Measurements from ENCODE around the gene TTLL11. TPM values are rescaled to one million over a fixed set of nuclear protein-coding genes. Genes with fewer than 3 reads are reported as not detected.

Gene TTLL11
- total RNA-seq, 4 donors from 2014 or later, result 9.1 to 47.4 (median 11.3) TPM

DNA sequence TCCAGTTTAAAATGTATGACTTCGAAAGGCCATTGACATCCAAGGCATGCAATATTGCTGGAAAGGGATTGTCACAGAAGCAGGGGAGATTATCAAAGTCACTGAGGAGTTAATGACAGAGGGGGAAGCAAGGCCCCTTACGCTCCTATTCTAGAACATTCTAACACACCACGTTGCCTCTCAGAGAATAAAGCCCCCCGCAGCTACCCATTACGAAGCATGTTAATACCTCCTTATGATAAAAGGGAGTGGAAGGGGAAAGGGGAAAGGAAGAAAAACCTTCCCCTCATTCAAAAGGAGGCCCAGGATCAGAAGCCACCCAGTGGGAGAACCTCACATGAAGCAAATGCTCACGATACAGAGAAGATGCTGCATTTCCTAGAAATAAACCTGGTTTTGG lies 228.0 kb downstream of the TTLL11 start:
- no peak for TF ChIP-seq EP300 (IDR thresholded peaks at IDR 0.05; ENCODE audit: low read depth)
- TF ChIP-seq POLR2AphosphoS5 (IDR thresholded peaks at IDR 0.05), result no peak
- no peak for TF ChIP-seq POLR2A (IDR thresholded peaks at IDR 0.05)
- TF ChIP-seq, protein P1, sequence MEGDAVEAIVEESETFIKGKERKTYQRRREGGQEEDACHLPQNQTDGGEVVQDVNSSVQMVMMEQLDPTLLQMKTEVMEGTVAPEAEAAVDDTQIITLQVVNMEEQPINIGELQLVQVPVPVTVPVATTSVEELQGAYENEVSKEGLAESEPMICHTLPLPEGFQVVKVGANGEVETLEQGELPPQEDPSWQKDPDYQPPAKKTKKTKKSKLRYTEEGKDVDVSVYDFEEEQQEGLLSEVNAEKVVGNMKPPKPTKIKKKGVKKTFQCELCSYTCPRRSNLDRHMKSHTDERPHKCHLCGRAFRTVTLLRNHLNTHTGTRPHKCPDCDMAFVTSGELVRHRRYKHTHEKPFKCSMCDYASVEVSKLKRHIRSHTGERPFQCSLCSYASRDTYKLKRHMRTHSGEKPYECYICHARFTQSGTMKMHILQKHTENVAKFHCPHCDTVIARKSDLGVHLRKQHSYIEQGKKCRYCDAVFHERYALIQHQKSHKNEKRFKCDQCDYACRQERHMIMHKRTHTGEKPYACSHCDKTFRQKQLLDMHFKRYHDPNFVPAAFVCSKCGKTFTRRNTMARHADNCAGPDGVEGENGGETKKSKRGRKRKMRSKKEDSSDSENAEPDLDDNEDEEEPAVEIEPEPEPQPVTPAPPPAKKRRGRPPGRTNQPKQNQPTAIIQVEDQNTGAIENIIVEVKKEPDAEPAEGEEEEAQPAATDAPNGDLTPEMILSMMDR (IDR thresholded peaks at IDR 0.05), result no peak

GRCh38 chr9:121863955-121864354 lies 229.2 kb downstream of the TTLL11 start:
- Histone ChIP-seq H3K4me3 (no peak overlapping the region), H3K36me3 (no peaks in the 10 kb centered on the region), H3K27ac (no peak overlapping the region), H3K27me3 (no peaks in the 10 kb centered on the region), H3K9me3 (no peaks in the 10 kb centered on the region), H3K4me1 (no peaks in the 10 kb centered on the region)
- TF ChIP-seq, protein P1 (IDR thresholded peaks at IDR 0.05), result no peak
- no peak for TF ChIP-seq EP300 (IDR thresholded peaks at IDR 0.05; ENCODE audit: low read depth)
- TF ChIP-seq POLR2AphosphoS5 (IDR thresholded peaks at IDR 0.05), result no peak
- TF ChIP-seq POLR2A (IDR thresholded peaks at IDR 0.05), result no peak
- no peak for DNase-seq
- in situ Hi-C loops (cut with MboI; ENCODE audit: low pct_ligation_motif_present in 1 of 4, low pct_unique_long_range_greater_than_20kb in 1 of 4, low sequenced_read_pairs in 3 of 4), result no loop called here
- intact Hi-C loops (cut with DNase I; ENCODE audit: low total_unique reads), result no loop called here
- 75 to 100% methylated on average over 2 of the region's 2 CpGs for WGBS, 2 donors (ENCODE audit: low coverage in 1 of 2)

More for the DNA sequence above, 228.0 kb downstream of the TTLL11 start:
- no peaks in the 10 kb centered on the region for H3K36me3 ChIP-seq
- intact Hi-C loops (cut with DNase I; ENCODE audit: low total_unique reads), result no loop called here
- no peaks in the 10 kb centered on the region for H3K9me3 ChIP-seq
- 88 to 91% methylated on average over 6 of the region's 6 CpGs for WGBS, 2 donors (ENCODE audit: low coverage in 1 of 2)
- DNase-seq, result no peak
- H3K4me3 ChIP-seq, result no peak overlapping the region
- no peaks in the 10 kb centered on the region for H3K27me3 ChIP-seq
- no peak overlapping the region for H3K27ac ChIP-seq
- H3K4me1 ChIP-seq, result no peaks in the 10 kb centered on the region
- in situ Hi-C loops (cut with MboI; ENCODE audit: low pct_ligation_motif_present in 1 of 4, low pct_unique_long_range_greater_than_20kb in 1 of 4, low sequenced_read_pairs in 3 of 4), result no loop called here

DNA sequence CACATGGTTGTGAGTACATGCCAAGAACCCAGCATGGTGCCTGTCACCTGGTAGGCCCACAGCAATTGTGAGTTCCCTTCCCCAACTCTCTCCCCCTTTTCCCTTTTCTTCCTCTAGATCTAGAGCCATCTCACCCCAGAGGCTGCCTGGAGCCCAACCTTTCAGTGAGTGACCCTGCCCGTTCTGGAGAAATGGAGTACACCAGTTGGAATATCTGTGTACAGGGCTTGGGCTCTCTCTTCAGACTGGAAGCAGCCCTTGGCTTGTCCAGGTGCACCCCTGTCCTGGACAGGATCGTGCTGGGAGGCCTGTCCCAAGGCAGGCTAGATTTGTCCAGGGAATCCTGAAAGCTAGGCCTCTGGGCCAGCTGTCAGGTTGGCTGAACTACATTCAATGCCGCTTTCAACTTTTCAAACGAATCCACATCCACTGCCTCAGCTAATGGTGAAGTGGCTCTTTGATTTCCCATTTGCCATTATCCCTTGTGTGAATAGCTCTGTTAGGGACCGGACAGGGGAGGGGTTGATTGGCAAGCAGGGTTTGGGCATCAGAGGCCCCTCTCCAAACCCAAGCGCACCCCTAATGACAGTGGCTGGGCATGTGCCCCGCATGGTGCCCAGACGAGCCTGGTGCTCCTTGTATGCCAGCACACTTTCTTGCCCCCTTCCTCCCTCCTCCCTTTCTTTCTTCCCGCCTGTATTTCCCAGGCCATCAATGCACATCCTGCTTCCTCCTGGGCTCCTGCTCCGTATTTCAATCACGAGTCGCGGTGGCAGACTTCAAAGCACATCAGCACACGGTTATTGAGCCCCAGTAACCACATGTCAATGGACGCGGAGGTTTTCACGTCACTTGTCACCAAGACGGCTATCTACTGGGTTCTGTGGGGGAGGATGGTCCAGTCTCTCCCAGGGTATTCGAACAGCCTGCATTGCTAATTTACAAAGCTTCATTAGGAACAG lies 230.5 kb downstream of the TTLL11 start:
- intact Hi-C loops (cut with DNase I; ENCODE audit: low total_unique reads), result no loop called here

More for the DNA sequence above, 230.5 kb downstream of the TTLL11 start:
- Histone ChIP-seq H3K27ac (no peak overlapping the region), H3K36me3 (no peaks in the 10 kb centered on the region), H3K9me3 (no peaks in the 10 kb centered on the region), H3K4me1 (no peaks in the 10 kb centered on the region), H3K27me3 (no peaks in the 10 kb centered on the region), H3K4me3 (no peak overlapping the region)
- no peak for DNase-seq
- TF ChIP-seq POLR2A (IDR thresholded peaks at IDR 0.05) (no peak), POLR2AphosphoS5 (IDR thresholded peaks at IDR 0.05) (no peak), EP300 (IDR thresholded peaks at IDR 0.05; ENCODE audit: low read depth) (no peak)
- TF ChIP-seq, protein P1 (IDR thresholded peaks at IDR 0.05), result no peak
- WGBS, 2 donors (ENCODE audit: low coverage in 1 of 2), result 88 to 96% methylated on average over 5 to 19 of the region's 19 CpGs
- in situ Hi-C loops (cut with MboI; ENCODE audit: low pct_ligation_motif_present in 1 of 4, low pct_unique_long_range_greater_than_20kb in 1 of 4, low sequenced_read_pairs in 3 of 4), result no loop called here

Data from transverse colon (tissue), 4 donors.